Breast epithelium (tissue), 3 donors: Measurements from ENCODE around the gene KCNQ1OT1.

Experiments
- CTCF ChIP-seq, 3 donors: fragments of 450-650 bp; IDR thresholded peaks; one replicate each; pipeline ENCODE4 v1.5.1; 2016 to 2017; ENCODE audit warnings: antibody characterized with exemption in 3 of 3, mild to moderate bottlenecking in 3 of 3, moderate library complexity in 3 of 3
- POLR2A ChIP-seq: fragments of 450-650 bp; IDR thresholded peaks from one replicate; pipeline ENCODE4 v1.6.1; 2016; ENCODE audit warnings: antibody characterized with exemption, mild to moderate bottlenecking, moderate library complexity
- POLR2AphosphoS5 ChIP-seq, 3 donors: sonication (generic); formaldehyde crosslinking; IDR thresholded peaks; one replicate each; pipeline ENCODE4 v1.6.1; 2017; ENCODE audit warnings: antibody characterized with exemption in 3 of 3

GRCh38 chr11:2719831-2720590 is 20.2 kb upstream of the KCNQ1OT1 start:
- TF ChIP-seq CTCF (IDR thresholded peaks at IDR 0.05) (no peak), POLR2A (no peak), POLR2AphosphoS5 (IDR thresholded peaks at IDR 0.05) (no peak)
